ENCODE data around the gene ARHGEF17.
A peak's percentile ranks its signal among the peaks of the same experiment; 100 is the strongest.

The ARHGEF17 gene

GRCh38 chr11:73356979-73357860 is 49.1 kb downstream of the ARHGEF17 start:
- no peak for DNase-seq

GRCh38 chr11:73358071-73358470 is 50.0 kb downstream of the ARHGEF17 start:
- no peak for DNase-seq

GRCh38 chr11:73359341-73359740 is 51.3 kb downstream of the ARHGEF17 start:
- DNase-seq: no peak

GRCh38 chr11:73359930-73360742 is 52.1 kb downstream of the ARHGEF17 start:
- no peak for DNase-seq

- DNase-seq: no peak
Measured at GRCh38 chr11:73360743-73361369, 52.8 kb downstream of the ARHGEF17 start.

GRCh38 chr11:73361953-73362776 is 54.1 kb downstream of the ARHGEF17 start:
- no peak for DNase-seq

GRCh38 chr11:73363147-73363546 is 55.1 kb downstream of the ARHGEF17 start:
- no peak for DNase-seq

GRCh38 chr11:73365352-73366264 is 57.5 kb downstream of the ARHGEF17 start:
- no peak for DNase-seq

- peak; percentile 62 for DNase-seq
Measured at GRCh38 chr11:73366265-73366610, 58.2 kb downstream of the ARHGEF17 start.

- no peak for DNase-seq
Measured at GRCh38 chr11:73366953-73367352, 58.9 kb downstream of the ARHGEF17 start.

GRCh38 chr11:73367482-73368024 is 59.5 kb downstream of the ARHGEF17 start:
- no peak for DNase-seq

GRCh38 chr11:73372375-73372993 is 64.4 kb downstream of the ARHGEF17 start:
- DNase-seq: no peak

GRCh38 chr11:73374151-73374550 is 66.1 kb downstream of the ARHGEF17 start:
- DNase-seq: no peak

GRCh38 chr11:73375830-73376159 is 67.7 kb downstream of the ARHGEF17 start:
- no peak for DNase-seq

- peak; percentile 89 for DNase-seq
Measured at GRCh38 chr11:73376160-73376802, 68.2 kb downstream of the ARHGEF17 start, which contains the start of gene RELT. Gene RELT (plus strand): TSS chr11:73376399. CDS start chr11:73389137, 12,738 bp downstream.

GRCh38 chr11:73376803-73377629 is 68.9 kb downstream of the ARHGEF17 start:
- DNase-seq: peak; percentile 74

- DNase-seq: no peak
Measured at GRCh38 chr11:73379189-73379880, 71.3 kb downstream of the ARHGEF17 start.

GRCh38 chr11:73380331-73380730 is 72.3 kb downstream of the ARHGEF17 start:
- no peak for DNase-seq
